Measurements from ENCODE around the gene ZNF662.

Gene ZNF662

GRCh38 chr3:42887084-42887483, 18.9 kb upstream of the ZNF662 start:
- H3K27me3 ChIP-seq (ENCODE audit: control insufficient read depth, insufficient read depth, low read length), result no peaks in the 10 kb centered on the region
- peaks cover 1% of the 10 kb centered on the region; the same call in 1 of the 2 replicates for H3K4me1 ChIP-seq (ENCODE audit: control insufficient read depth, insufficient read depth, low read length)
- no peak overlapping the region for H3K4me3 ChIP-seq (ENCODE audit: low read length)
- no CpG with 5 or more reads among the region's 3 CpGs for WGBS (ENCODE audit: insufficient coverage, insufficient read length)
- H3K27ac ChIP-seq (ENCODE audit: low read length), result no peak overlapping the region
- no peaks in the 10 kb centered on the region for H3K9me3 ChIP-seq (ENCODE audit: control insufficient read depth, insufficient read depth, low read length)
- no peak for DNase-seq (ENCODE audit: low read depth, low spot score)
- H3K36me3 ChIP-seq (ENCODE audit: control insufficient read depth, insufficient read depth, low read length), result no peaks in the 10 kb centered on the region

GRCh38 chr3:42891042-42891441, 14.9 kb upstream of the ZNF662 start:
- Histone ChIP-seq H3K27me3 (ENCODE audit: control insufficient read depth, insufficient read depth, low read length) (no peaks in the 10 kb centered on the region), H3K36me3 (ENCODE audit: control insufficient read depth, insufficient read depth, low read length) (no peaks in the 10 kb centered on the region), H3K9me3 (ENCODE audit: control insufficient read depth, insufficient read depth, low read length) (no peaks in the 10 kb centered on the region), H3K4me1 (ENCODE audit: control insufficient read depth, insufficient read depth, low read length) (peaks cover 1% of the 10 kb centered on the region; the same call in 1 of the 2 replicates), H3K4me3 (ENCODE audit: low read length) (no peak overlapping the region), H3K27ac (ENCODE audit: low read length) (no peak overlapping the region)
- DNase-seq (ENCODE audit: low read depth, low spot score), result peak; percentile 48
- no CpG with 5 or more reads among the region's 2 CpGs for WGBS (ENCODE audit: insufficient coverage, insufficient read length)

- H3K4me1 ChIP-seq (ENCODE audit: control insufficient read depth, insufficient read depth, low read length), result peaks cover 1% of the 10 kb centered on the region; the same call in 1 of the 2 replicates
- H3K4me3 ChIP-seq (ENCODE audit: low read length), result no peak overlapping the region
- WGBS (ENCODE audit: insufficient coverage, insufficient read length), result no CpG with 5 or more reads among the region's 1 CpG
- H3K27ac ChIP-seq (ENCODE audit: low read length), result no peak overlapping the region
- no peaks in the 10 kb centered on the region for H3K27me3 ChIP-seq (ENCODE audit: control insufficient read depth, insufficient read depth, low read length)
- no peaks in the 10 kb centered on the region for H3K9me3 ChIP-seq (ENCODE audit: control insufficient read depth, insufficient read depth, low read length)
- no peak for DNase-seq (ENCODE audit: low read depth, low spot score)
- H3K36me3 ChIP-seq (ENCODE audit: control insufficient read depth, insufficient read depth, low read length), result no peaks in the 10 kb centered on the region
These were observed 13.8 kb upstream of the ZNF662 start for GRCh38 chr3:42892169-42892568.

- Histone ChIP-seq H3K9me3 (ENCODE audit: control insufficient read depth, insufficient read depth, low read length) (no peaks in the 10 kb centered on the region), H3K36me3 (ENCODE audit: control insufficient read depth, insufficient read depth, low read length) (no peaks in the 10 kb centered on the region), H3K4me3 (ENCODE audit: low read length) (no peak overlapping the region), H3K27me3 (ENCODE audit: control insufficient read depth, insufficient read depth, low read length) (no peaks in the 10 kb centered on the region), H3K27ac (ENCODE audit: low read length) (no peak overlapping the region), H3K4me1 (ENCODE audit: control insufficient read depth, insufficient read depth, low read length) (peaks cover 1% of the 10 kb centered on the region; the same call in 1 of the 2 replicates)
- no peak for DNase-seq (ENCODE audit: low read depth, low spot score)
- no CpG with 5 or more reads among the region's 1 CpG for WGBS (ENCODE audit: insufficient coverage, insufficient read length)
These were observed 13.1 kb upstream of the ZNF662 start for GRCh38 chr3:42892807-42893206.

- Histone ChIP-seq H3K4me1 (ENCODE audit: control insufficient read depth, insufficient read depth, low read length) (peaks cover 1% of the 10 kb centered on the region; the same call in 1 of the 2 replicates), H3K9me3 (ENCODE audit: control insufficient read depth, insufficient read depth, low read length) (no peaks in the 10 kb centered on the region), H3K36me3 (ENCODE audit: control insufficient read depth, insufficient read depth, low read length) (no peaks in the 10 kb centered on the region), H3K27ac (ENCODE audit: low read length) (no peak overlapping the region), H3K4me3 (ENCODE audit: low read length) (no peak overlapping the region), H3K27me3 (ENCODE audit: control insufficient read depth, insufficient read depth, low read length) (no peaks in the 10 kb centered on the region)
- no peak for DNase-seq (ENCODE audit: low read depth, low spot score)
- WGBS (ENCODE audit: insufficient coverage, insufficient read length), result no CpG with 5 or more reads among the region's 3 CpGs
These were observed 11.0 kb upstream of the ZNF662 start for GRCh38 chr3:42894698-42895579.

GRCh38 chr3:42895580-42895868, 10.4 kb upstream of the ZNF662 start:
- no peak overlapping the region for H3K4me3 ChIP-seq (ENCODE audit: low read length)
- H3K27me3 ChIP-seq (ENCODE audit: control insufficient read depth, insufficient read depth, low read length), result no peaks in the 10 kb centered on the region
- no peaks in the 10 kb centered on the region for H3K36me3 ChIP-seq (ENCODE audit: control insufficient read depth, insufficient read depth, low read length)
- H3K27ac ChIP-seq (ENCODE audit: low read length), result no peak overlapping the region
- H3K9me3 ChIP-seq (ENCODE audit: control insufficient read depth, insufficient read depth, low read length), result no peaks in the 10 kb centered on the region
- no peak for DNase-seq (ENCODE audit: low read depth, low spot score)
- peaks cover 1% of the 10 kb centered on the region; the same call in 1 of the 2 replicates for H3K4me1 ChIP-seq (ENCODE audit: control insufficient read depth, insufficient read depth, low read length)

GRCh38 chr3:42898896-42899675, 6.9 kb upstream of the ZNF662 start:
- no peaks in the 10 kb centered on the region for H3K4me1 ChIP-seq (ENCODE audit: control insufficient read depth, insufficient read depth, low read length)
- no peak overlapping the region for H3K4me3 ChIP-seq (ENCODE audit: low read length)
- H3K36me3 ChIP-seq (ENCODE audit: control insufficient read depth, insufficient read depth, low read length), result no peaks in the 10 kb centered on the region
- no peak for DNase-seq (ENCODE audit: low read depth, low spot score)
- H3K27me3 ChIP-seq (ENCODE audit: control insufficient read depth, insufficient read depth, low read length), result no peaks in the 10 kb centered on the region
- no peak overlapping the region for H3K27ac ChIP-seq (ENCODE audit: low read length)
- no peaks in the 10 kb centered on the region for H3K9me3 ChIP-seq (ENCODE audit: control insufficient read depth, insufficient read depth, low read length)

- no peak for DNase-seq (ENCODE audit: low read depth, low spot score)
- no CpG with 5 or more reads among the region's 8 CpGs for WGBS (ENCODE audit: insufficient coverage, insufficient read length)
- H3K27ac ChIP-seq (ENCODE audit: low read length), result no peak overlapping the region
- H3K4me3 ChIP-seq (ENCODE audit: low read length), result no peak overlapping the region
- no peaks in the 10 kb centered on the region for H3K27me3 ChIP-seq (ENCODE audit: control insufficient read depth, insufficient read depth, low read length)
- no peaks in the 10 kb centered on the region for H3K9me3 ChIP-seq (ENCODE audit: control insufficient read depth, insufficient read depth, low read length)
- H3K4me1 ChIP-seq (ENCODE audit: control insufficient read depth, insufficient read depth, low read length), result no peaks in the 10 kb centered on the region
- no peaks in the 10 kb centered on the region for H3K36me3 ChIP-seq (ENCODE audit: control insufficient read depth, insufficient read depth, low read length)
These were observed 5.5 kb upstream of the ZNF662 start for GRCh38 chr3:42900226-42901072.

- Histone ChIP-seq H3K27me3 (ENCODE audit: control insufficient read depth, insufficient read depth, low read length) (no peaks in the 10 kb centered on the region), H3K4me3 (ENCODE audit: low read length) (no peak overlapping the region), H3K36me3 (ENCODE audit: control insufficient read depth, insufficient read depth, low read length) (no peaks in the 10 kb centered on the region; the same call in 1 of the 2 replicates), H3K27ac (ENCODE audit: low read length) (no peak overlapping the region), H3K4me1 (ENCODE audit: control insufficient read depth, insufficient read depth, low read length) (no peaks in the 10 kb centered on the region; the same call in 1 of the 2 replicates), H3K9me3 (ENCODE audit: control insufficient read depth, insufficient read depth, low read length) (no peaks in the 10 kb centered on the region; the same call in 1 of the 2 replicates)
- DNase-seq (ENCODE audit: low read depth, low spot score), result no peak
- no CpG with 5 or more reads among the region's 3 CpGs for WGBS (ENCODE audit: insufficient coverage, insufficient read length)
These were observed 4.9 kb upstream of the ZNF662 start for GRCh38 chr3:42901073-42901415.

- peaks cover 1% of the 10 kb centered on the region; the same call in 1 of the 2 replicates for H3K4me1 ChIP-seq (ENCODE audit: control insufficient read depth, insufficient read depth, low read length)
- no peaks in the 10 kb centered on the region for H3K27me3 ChIP-seq (ENCODE audit: control insufficient read depth, insufficient read depth, low read length)
- no CpG with 5 or more reads among the region's 2 CpGs for whole genome bisulfite sequencing (ENCODE audit: insufficient coverage, insufficient read length)
- H3K27ac ChIP-seq (ENCODE audit: low read length), result no peak overlapping the region
- DNase-seq (ENCODE audit: low read depth, low spot score), result no peak
- H3K9me3 ChIP-seq (ENCODE audit: control insufficient read depth, insufficient read depth, low read length), result no peaks in the 10 kb centered on the region; the same call in 1 of the 2 replicates
- no peaks in the 10 kb centered on the region; the same call in 1 of the 2 replicates for H3K36me3 ChIP-seq (ENCODE audit: control insufficient read depth, insufficient read depth, low read length)
- no peak overlapping the region for H3K4me3 ChIP-seq (ENCODE audit: low read length)
These were observed 3.7 kb upstream of the ZNF662 start for GRCh38 chr3:42902257-42902656.
